ENCODE results near the gene HSPBAP1.

HSPBAP1 gene

DNA sequence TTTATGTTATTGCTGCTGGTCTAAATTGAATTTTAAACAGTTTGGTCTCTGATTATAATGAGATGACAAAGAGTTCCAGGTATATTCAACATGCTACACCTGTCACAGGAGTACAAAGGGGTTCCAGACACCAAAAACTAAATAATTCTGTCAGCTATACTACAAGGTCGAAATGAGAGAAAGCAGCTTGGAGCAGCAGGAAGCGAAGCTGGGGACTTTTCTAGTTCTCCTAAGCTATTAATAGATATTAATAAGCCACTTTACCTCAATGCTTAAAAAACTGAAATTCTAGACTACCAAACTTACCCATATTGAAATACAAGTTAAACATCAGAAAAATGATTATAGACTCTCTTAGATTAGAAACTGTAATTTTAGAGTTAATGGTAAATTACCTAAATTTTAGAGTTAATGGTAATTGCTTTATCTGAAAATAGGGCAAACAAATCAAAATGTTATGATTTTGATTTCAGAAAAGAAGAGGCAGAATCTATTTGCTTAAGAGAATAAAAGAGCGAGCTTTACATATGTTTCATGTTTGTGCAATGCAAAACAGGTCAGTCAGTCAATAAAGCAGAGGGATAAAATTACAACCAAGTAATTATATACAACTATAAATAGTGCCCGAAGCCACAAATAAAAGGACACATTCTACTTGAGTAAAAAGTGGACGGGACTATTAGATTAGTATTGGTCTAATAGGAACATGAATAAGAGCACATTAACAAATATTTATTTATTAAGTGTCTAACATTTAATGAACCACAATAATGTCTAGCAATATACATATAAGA lies 16.8 kb downstream of the HSPBAP1 start:
- ATAC-seq (replicated peaks; ENCODE audit: extremely low read depth, poor library complexity, severe bottlenecking) (no peak), DNase-seq (ENCODE audit: low spot score in 2 of 2) (no peak)
- Mint-ChIP-seq H3K9me3 (no peaks in the 10 kb centered on the region), H3K36me3 (ENCODE audit: insufficient read depth) (peaks cover 8% of the 10 kb centered on the region), H3K27me3 (no peaks in the 10 kb centered on the region), H3K4me1 (no peaks in the 10 kb centered on the region), H3K4me3 (no peak overlapping the region), H3K27ac (ENCODE audit: low read depth) (no peak overlapping the region)

DNA sequence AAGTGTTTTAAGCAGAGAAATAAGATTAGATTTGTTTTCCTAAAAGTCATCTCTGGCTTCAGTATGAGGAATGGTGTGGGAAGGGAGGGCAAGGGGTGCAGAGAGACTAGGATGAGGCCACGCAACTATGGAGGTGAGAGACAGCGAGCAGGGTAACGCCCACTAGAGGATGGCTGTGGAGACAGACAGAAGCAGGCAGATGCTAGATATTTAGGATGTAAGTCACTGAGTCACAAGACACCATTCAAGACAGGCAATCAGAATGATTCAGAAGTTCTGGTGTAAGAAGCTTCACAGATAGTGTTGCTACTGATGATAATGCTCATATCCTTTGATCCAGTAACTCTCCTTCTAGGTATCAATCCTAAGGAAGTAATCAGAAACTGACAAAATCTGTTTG lies 19.1 kb downstream of the HSPBAP1 start:
- no peaks in the 10 kb centered on the region for H3K4me1 Mint-ChIP-seq
- DNase-seq (ENCODE audit: low spot score in 2 of 2) (no peak), ATAC-seq (replicated peaks; ENCODE audit: extremely low read depth, poor library complexity, severe bottlenecking) (no peak)
- H3K36me3 Mint-ChIP-seq (ENCODE audit: insufficient read depth): peaks cover 12% of the 10 kb centered on the region
- H3K27ac Mint-ChIP-seq (ENCODE audit: low read depth): no peak overlapping the region
- H3K27me3 Mint-ChIP-seq: no peaks in the 10 kb centered on the region
- H3K4me3 Mint-ChIP-seq: no peak overlapping the region
- no peaks in the 10 kb centered on the region for H3K9me3 Mint-ChIP-seq

DNA sequence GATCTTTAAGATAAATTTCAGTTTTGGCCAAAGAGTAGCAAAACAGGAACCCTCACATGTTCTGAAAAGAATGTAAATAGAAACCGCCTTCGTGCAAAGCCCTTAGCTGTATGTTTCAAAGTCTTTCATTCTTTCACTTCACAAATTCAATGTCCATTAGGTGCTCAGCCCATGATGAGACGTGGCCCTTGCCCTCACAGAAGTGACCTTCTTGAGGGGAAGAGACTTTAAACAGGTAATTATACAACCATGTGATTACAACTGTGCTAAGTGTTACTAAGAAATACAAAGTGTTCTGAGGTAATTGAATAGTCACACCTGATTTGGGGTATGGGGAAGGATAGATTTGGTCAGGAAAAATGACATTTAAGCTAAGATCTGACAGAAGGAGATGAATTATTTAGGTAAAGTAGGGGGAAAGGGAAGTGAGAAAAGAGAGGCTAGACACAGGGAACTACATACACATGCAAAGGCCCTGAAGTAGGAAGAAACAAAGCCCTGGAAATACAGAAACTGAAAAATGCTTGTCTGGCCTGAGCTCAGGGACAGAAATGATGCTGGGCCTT lies 19.6 kb downstream of the HSPBAP1 start:
- no peak for DNase-seq (ENCODE audit: low spot score in 2 of 2)
- H3K36me3 Mint-ChIP-seq (ENCODE audit: insufficient read depth): peaks cover 12% of the 10 kb centered on the region
- no peaks in the 10 kb centered on the region for H3K4me1 Mint-ChIP-seq
- H3K27ac Mint-ChIP-seq (ENCODE audit: low read depth): no peak overlapping the region
- H3K4me3 Mint-ChIP-seq: no peak overlapping the region
- H3K27me3 Mint-ChIP-seq: no peaks in the 10 kb centered on the region
- no peak for ATAC-seq (replicated peaks; ENCODE audit: extremely low read depth, poor library complexity, severe bottlenecking)
- H3K9me3 Mint-ChIP-seq: no peaks in the 10 kb centered on the region

DNA sequence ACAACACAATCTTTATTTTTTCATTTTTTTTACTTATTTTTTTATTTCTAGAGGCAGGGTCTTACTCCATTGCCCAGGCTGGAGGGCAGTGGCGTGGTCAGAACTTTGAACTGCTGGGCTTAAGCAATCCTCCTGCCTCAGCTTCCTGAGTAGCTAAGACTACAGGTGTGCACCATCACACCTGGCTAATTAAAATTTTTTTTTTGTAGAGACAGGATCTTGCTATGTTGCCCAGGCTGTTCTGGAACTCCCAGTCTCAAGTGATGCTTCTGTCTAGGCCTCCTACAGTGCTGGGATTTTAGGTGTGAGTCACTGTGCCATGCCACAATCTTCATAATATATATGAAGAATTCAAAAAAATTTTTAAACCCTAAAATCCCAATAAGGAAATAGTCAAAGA lies 20.8 kb downstream of the HSPBAP1 start:
- Mint-ChIP-seq H3K27ac (ENCODE audit: low read depth) (no peak overlapping the region), H3K4me3 (no peak overlapping the region), H3K27me3 (no peaks in the 10 kb centered on the region), H3K4me1 (no peaks in the 10 kb centered on the region), H3K36me3 (ENCODE audit: insufficient read depth) (peaks cover 14% of the 10 kb centered on the region), H3K9me3 (no peaks in the 10 kb centered on the region)
- no peak for ATAC-seq (replicated peaks; ENCODE audit: extremely low read depth, poor library complexity, severe bottlenecking)
- DNase-seq (ENCODE audit: low spot score in 2 of 2): no peak

DNA sequence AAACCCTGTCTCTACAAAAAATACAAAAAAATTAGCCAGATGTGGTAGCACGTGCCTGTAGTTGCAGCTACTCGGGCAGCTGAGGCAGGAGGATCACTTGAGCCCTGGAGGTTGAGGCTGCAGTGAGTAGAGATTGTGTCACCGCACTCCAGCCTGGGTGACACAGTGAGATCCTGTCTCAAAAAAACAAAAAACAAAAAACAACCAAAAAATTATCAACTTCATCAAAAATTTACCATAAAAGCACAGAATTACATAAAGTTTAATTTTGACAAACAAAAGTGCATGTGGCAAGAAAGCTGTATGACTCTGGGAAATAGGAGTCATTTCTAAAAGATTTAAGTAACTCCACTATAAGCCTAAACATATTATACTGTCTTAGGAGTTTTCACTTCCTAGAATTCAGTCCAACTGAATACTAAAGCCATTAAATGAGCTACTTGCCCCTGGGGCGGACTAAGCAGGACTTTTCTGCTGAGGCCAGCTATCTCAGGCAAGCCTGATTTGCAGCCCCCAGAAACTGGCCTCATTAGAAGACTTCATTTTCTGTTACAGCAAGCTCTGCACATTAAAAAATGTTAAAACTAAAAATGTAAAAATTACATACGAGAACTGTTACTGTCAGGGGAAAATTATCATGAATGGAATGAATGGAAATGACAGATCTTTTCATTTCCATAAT lies 23.0 kb downstream of the HSPBAP1 start:
- no peaks in the 10 kb centered on the region for H3K27me3 Mint-ChIP-seq
- DNase-seq (ENCODE audit: low spot score in 2 of 2) (no peak), ATAC-seq (replicated peaks; ENCODE audit: extremely low read depth, poor library complexity, severe bottlenecking) (no peak)
- no peaks in the 10 kb centered on the region for H3K4me1 Mint-ChIP-seq
- no peak overlapping the region for H3K4me3 Mint-ChIP-seq
- H3K27ac Mint-ChIP-seq (ENCODE audit: low read depth): no peak overlapping the region
- peaks cover 16% of the 10 kb centered on the region for H3K36me3 Mint-ChIP-seq (ENCODE audit: insufficient read depth)
- no peaks in the 10 kb centered on the region for H3K9me3 Mint-ChIP-seq

DNA sequence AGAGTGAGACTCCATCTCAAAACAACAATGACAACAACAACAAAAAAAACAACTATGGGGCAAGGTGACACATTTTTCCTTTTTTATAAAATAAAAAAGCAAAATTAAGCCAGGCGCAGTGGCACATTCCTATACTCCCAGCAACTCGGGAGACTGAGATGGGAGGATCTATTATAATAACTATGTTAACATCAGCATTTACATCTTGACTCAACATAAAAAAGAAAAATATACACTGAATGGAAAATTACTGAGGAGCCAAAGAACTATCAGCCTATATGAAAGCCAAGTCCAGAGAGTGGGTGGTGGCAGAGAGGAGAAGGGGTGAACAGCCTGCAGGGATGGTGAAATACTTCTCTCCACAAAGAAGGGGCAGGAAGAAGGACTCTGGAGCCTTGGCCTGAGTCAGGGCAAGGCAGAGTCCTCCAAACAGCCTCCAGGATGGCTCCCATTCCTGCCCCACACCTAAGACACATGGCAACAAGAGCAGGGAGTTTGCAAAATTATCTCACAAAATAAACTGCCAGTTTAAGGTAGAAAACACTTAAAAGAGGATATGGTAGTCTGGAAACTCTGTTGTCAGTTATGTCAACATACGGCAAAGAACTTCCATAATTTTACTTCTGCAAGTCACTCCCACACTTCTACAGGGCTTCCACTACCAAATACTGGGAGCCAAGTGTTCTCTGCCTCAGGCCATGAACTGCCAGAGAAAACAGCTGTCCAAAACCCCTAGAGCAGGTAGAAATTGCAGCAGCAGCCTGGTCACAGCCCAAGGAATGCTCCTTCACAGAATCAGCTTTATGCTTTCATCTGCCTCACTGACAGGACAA lies 25.9 kb downstream of the HSPBAP1 start:
- no peak overlapping the region for H3K4me3 Mint-ChIP-seq
- no peaks in the 10 kb centered on the region for H3K9me3 Mint-ChIP-seq
- H3K27ac Mint-ChIP-seq (ENCODE audit: low read depth): no peak overlapping the region
- H3K4me1 Mint-ChIP-seq: no peaks in the 10 kb centered on the region
- H3K27me3 Mint-ChIP-seq: no peaks in the 10 kb centered on the region
- DNase-seq (ENCODE audit: low spot score in 2 of 2) (no peak), ATAC-seq (replicated peaks; ENCODE audit: extremely low read depth, poor library complexity, severe bottlenecking) (no peak)
- peaks cover 9% of the 10 kb centered on the region for H3K36me3 Mint-ChIP-seq (ENCODE audit: insufficient read depth)

DNA sequence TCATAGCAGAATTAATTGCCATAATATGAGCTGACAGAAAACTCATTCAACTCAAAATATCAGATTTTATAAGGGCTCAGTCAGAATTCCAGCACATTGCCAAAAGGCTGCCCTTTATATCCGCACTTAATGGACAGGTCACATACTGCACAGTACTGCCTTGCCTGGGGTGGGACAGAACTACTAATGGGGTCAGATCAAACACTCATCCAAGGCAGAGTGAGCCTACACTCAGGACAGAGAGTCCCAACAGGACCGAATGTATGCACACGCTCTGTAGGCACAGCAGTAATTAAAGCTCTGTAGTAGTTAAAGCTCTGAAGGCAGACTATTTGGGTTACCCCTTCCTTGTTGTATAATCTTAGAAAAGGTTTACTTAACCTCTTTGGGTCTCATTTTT lies 27.2 kb downstream of the HSPBAP1 start:
- Mint-ChIP-seq H3K4me3 (no peak overlapping the region), H3K36me3 (ENCODE audit: insufficient read depth) (peaks cover 9% of the 10 kb centered on the region), H3K9me3 (no peaks in the 10 kb centered on the region), H3K27me3 (no peaks in the 10 kb centered on the region), H3K27ac (ENCODE audit: low read depth) (no peak overlapping the region), H3K4me1 (no peaks in the 10 kb centered on the region)
- ATAC-seq (replicated peaks; ENCODE audit: extremely low read depth, poor library complexity, severe bottlenecking) (no peak), DNase-seq (ENCODE audit: low spot score in 2 of 2) (no peak)

DNA sequence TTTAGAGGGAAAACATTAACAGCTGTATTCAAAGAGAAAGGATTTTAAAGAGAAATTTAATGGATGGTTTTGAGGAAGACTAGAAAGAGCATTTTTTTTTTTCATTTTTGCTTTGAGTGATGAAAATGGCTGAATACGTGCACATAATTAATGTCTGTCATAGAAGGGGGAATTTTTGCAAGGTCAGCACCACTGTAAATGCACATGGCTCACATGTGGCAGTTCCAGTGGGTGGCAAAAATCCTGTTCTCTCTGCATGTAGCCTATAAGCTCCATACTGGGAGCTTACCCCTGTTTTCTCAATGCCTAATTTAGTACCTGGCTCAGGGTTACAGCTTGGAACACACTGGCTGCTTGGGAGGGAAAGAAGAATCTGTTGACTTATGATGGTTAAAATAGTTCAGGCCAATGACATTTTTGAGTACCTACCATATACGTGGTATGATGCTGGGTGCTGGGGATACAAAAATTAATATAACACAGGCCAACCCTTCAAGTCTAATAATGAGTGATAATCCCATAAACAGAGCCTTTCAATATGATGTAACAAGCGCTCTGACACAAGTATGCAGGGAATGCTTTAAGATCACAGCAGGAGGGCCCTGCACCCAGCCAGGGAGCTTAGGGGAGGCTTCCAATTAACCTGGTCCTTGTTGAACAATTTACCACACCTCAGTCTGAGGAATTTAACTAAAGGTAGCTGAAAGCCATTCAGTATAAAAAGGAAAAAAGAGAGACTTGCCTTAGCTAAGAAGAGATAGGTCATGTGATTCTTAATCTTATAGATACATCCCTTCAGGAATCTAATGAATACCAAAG lies 33.0 kb downstream of the HSPBAP1 start:
- no peaks in the 10 kb centered on the region for H3K27me3 Mint-ChIP-seq

DNA sequence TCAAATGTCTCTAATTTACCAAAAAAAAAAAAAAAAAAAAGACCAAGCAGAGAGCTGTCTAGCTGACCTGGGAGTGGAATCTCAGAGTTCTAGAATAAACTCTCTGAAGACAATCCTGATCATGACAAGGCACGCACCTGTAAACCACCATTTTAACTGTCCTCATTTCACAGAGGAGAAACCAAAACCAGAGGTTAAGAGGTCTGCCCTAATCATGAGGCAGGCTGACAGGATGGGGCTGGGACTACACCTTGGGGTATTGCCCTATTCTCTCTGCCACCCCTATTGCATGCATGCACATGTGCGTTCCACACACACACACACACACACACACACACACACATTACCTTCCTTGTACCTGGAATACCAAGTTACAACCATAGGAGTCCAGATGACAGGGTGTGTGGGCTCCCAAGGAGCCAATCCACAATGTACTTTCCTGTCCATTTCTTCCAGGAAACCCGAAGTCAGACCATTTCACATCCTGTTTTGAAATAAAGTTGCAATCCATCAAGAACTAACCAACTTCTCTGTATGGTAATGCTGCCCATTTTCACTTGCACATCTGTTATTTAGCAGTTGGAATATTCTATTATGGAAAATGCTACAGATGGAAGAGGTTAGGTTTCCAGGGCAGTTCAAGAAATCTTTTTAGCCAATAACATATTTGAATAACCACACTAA lies 34.6 kb downstream of the HSPBAP1 start:
- no peak overlapping the region for H3K4me3 Mint-ChIP-seq
- H3K4me1 Mint-ChIP-seq: no peaks in the 10 kb centered on the region
- H3K36me3 Mint-ChIP-seq (ENCODE audit: insufficient read depth): peaks cover 12% of the 10 kb centered on the region
- ATAC-seq (replicated peaks; ENCODE audit: extremely low read depth, poor library complexity, severe bottlenecking) (no peak), DNase-seq (ENCODE audit: low spot score in 2 of 2) (no peak)
- no peaks in the 10 kb centered on the region for H3K27me3 Mint-ChIP-seq
- H3K27ac Mint-ChIP-seq (ENCODE audit: low read depth): no peak overlapping the region
- no peaks in the 10 kb centered on the region for H3K9me3 Mint-ChIP-seq

More for the DNA sequence above, 33.0 kb downstream of the HSPBAP1 start:
- Mint-ChIP-seq H3K4me3 (no peak overlapping the region), H3K27ac (ENCODE audit: low read depth) (peak overlapping the region; percentile 19), H3K4me1 (no peaks in the 10 kb centered on the region), H3K36me3 (ENCODE audit: insufficient read depth) (peaks cover 10% of the 10 kb centered on the region), H3K9me3 (no peaks in the 10 kb centered on the region)
- DNase-seq (ENCODE audit: low spot score in 2 of 2): no peak
- ATAC-seq (replicated peaks; ENCODE audit: extremely low read depth, poor library complexity, severe bottlenecking): no peak

DNA sequence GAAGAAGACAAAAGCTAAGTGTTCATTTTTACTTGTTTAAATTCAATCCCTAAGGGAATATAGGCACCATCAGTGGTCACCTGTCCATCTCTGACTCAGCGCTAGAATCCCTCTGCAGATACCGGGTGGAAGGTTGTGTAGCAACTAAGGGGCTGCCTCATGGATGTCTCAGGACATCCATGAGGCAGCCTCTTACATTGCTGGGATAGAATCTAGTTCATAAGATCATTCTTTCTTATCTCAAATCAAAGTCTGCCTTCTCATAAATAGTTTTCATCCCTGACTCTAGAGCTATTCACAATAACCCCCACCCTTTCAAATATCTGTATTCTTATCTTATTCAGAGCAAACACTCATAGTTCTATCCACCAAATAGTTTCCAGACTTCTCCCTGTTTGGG lies 38.1 kb downstream of the HSPBAP1 start:
- peaks cover 19% of the 10 kb centered on the region for H3K36me3 Mint-ChIP-seq (ENCODE audit: insufficient read depth)
- H3K27ac Mint-ChIP-seq (ENCODE audit: low read depth): no peak overlapping the region
- no peaks in the 10 kb centered on the region for H3K9me3 Mint-ChIP-seq
- DNase-seq (ENCODE audit: low spot score in 2 of 2): no peak
- no peak overlapping the region for H3K4me3 Mint-ChIP-seq
- no peaks in the 10 kb centered on the region for H3K27me3 Mint-ChIP-seq
- no peaks in the 10 kb centered on the region for H3K4me1 Mint-ChIP-seq
- ATAC-seq (replicated peaks; ENCODE audit: extremely low read depth, poor library complexity, severe bottlenecking): no peak

DNA sequence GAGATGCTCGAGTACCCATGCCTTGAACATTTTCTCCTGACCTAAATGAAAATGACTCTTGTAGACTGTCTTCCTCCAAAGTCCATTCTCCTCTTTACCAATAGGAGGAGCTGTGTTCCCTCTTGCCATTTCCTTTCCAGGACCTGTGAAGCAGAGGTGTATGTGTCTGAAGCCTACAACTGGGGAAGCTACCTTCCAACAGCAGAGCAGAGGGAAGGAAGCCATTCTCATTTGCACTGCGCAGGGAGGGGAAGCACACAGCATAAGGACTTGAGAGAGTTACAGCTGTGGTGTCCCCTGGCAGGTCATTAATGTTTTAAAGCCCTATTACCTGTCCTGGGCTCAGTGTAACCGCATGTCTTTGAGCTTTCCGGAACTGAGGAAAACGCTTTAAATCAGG lies 38.7 kb downstream of the HSPBAP1 start:
- DNase-seq (ENCODE audit: low spot score in 2 of 2): no peak
- no peak overlapping the region for H3K27ac Mint-ChIP-seq (ENCODE audit: low read depth)
- no peaks in the 10 kb centered on the region for H3K9me3 Mint-ChIP-seq
- peak; percentile 36 for ATAC-seq (replicated peaks; ENCODE audit: extremely low read depth, poor library complexity, severe bottlenecking)
- H3K4me3 Mint-ChIP-seq: no peak overlapping the region
- H3K27me3 Mint-ChIP-seq: no peaks in the 10 kb centered on the region
- no peaks in the 10 kb centered on the region for H3K4me1 Mint-ChIP-seq
- H3K36me3 Mint-ChIP-seq (ENCODE audit: insufficient read depth): peaks cover 19% of the 10 kb centered on the region

Data from central memory CD8-positive, alpha-beta T cell (primary cell).